ENCODE measurements around the gene EPB41.
"Not testable (repeated sequence)": the region's sequence is repeated elsewhere in the genome, so short reads cannot be mapped to it uniquely, and the experiment has no call there.

EPB41 gene

DNA sequence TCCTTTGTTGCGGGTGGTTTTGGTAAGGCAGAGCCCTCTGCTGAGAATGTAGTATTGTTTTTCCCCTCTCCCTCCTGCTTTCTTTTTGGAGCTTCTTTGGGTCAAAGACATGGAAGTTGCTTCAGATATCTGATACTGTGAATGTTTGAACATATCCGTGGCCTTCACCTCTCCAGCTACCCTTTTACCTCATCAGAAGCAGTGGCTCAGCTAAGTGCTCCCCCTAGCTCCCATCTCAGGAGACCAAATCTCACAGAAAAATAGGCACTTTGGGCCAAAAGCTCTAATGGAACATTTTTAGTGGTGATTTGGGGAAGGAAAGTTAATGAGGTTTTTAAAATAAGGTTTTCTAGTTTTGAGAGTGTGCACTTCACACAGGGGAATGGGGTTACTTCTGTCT is 203.0 kb downstream of the EPB41 start:
- no peak for DNase-seq

DNA sequence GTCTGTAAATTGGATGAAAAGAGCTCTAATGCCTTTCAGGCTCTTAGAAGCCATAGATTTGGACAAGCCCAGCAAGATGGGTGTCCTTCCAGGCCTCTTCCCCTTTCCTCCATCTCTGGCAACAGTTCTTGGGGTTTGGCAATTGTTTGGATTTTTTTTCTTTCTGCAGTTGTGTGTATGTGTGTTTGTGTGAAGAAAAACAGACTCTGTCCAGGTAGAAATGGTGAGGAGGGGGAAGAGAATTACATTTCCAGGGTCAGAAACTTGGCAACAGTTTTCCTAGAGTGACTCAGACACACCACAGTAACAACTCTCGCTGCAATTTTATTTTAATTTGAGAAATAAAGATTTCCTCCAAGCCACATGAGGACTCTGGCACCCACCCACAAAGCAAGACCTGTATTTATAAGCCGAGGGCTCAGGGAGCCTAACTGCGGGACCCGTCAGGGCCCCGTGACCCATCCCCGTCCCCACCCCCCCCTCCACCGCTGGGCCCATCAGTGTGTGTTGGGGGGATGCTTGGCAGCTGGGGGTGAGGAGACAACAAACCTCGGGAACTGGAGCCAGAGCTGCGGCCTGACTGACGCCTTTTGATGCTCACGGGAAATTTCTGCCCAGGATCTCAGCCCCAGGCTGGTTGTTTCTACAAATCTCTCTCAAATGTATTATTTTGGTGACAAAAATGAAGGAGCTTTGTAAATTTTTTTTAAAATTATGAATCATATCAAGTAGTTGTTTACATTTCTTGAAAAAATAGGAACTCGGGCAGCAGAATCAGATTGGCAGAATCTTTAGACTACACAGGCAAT is 205.0 kb downstream of the EPB41 start:
- DNase-seq: no peak

DNA sequence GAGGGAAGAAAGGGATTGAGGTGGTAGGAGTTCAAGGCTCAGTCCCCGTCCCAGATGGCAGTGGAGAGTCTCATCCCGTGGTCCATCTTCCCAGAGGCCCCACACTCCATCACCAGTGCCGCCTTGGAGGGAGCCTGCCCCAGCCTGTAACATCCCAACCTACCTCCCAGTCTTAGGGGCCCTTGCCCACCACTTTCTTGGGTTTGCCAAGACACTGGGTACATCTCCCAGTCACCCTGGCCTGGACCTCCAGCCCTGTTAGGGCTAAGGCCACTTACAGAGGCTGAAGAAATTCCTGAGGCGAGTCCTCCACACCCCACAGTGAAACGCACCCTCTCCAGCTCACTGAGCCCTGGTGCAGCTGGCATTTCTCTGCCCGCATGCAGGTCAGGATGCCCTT is 206.0 kb downstream of the EPB41 start:
- no peak for DNase-seq

DNA sequence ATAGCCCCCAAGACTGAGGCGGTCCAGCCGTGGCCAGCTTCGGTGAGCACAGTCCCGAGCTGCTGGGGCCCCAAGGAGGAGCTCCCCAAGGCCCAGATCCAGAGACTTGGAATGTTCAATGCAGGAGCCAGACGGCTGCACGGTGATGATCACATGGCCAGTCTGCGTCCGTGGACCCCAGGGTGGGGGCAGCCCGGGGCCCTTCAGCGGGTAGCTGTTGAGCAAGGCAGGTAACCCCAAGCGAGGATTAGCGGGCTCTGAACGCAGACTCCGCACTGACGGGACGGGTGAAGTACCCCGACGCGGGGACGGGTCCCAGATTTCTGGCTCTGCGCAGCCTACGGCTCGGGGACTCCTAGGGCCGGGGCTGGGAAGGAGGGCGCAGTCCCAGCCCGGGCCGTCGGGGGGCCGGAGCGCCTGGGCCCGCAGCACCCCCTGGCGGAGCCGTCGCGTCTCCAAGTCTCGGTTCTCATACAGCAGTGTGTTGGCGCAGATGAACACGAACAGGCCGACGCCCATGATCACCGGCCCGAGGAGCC is 206.6 kb downstream of the EPB41 start:
- DNase-seq: peak; percentile 71

DNA sequence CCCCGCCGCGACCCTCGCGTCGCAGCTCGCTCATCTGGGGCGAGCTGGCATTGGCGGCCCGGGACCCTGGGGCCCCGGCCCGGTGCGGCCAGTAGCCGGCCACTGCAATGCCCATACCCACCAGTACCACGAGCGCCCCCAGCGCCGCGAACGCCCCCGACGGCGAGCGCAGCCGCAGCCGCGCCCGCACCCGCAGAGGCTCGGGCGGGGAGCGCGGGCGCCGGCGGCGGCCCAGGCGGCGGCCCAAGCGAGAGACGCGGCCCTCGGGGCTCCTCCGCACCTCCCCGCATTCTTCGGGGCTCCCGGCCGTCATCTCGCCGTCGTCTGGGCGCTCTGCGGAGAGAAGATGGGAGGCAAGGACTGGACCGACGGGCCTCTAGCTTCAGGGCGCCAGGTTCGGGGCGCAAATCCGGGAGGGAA is 207.2 kb downstream of the EPB41 start:
- DNase-seq: peak; percentile 50

DNA sequence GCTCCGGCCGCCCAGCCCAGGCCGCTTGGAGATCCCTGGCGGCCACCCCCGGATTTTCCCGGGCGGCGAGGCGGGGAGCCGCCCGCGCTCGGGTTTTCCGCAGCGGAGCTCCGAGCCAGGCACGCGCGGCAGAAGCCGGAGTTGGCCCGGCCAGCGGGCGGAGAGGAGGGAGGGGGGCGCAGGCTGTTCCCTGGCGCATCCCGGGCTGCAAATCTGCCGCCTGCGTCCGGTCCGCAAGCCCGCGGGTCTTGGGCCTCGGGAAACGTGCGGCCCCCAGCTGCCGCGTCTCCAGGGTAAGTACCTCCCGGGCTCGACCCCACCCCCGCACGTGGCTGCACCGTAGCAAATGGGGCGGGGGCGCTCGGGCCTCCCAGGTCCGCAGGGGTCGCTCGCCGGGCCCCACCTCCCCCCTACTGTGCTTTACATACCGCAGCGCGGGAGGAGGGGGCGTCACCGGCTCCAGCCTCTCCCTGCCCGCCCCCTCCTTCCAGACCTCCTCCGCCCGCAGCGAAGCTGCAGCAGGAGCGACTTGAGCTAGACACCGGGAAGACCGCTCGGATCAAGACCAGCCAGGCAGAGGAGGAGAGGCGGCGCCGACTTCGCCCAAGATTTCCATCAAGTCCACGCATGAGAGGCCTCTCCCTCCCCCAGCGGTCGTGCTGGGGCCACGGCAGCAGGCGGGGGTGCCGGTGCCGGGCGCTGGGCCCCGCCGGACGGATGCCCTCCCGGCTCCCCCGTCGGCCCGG is 207.7 kb downstream of the EPB41 start:
- peak; percentile 45 for DNase-seq

DNA sequence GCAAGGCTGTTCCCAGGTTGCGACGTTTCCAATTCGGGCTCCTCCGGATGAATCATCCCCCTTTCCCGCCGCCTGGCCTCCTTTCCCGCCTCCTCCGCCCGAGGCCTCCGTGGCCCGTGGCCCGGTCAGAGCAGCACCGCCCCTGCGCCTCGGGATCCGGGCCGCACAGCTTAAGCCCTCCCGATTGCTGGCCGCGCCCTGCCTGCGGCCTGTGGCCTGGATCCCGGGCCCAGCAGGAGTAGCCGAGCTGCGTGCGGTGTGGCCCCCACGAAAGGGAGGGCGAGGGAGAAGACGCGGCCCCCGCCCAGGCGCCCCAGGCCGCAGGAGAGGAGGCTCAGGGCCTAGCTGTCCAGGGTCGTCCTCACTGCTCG is 208.3 kb downstream of the EPB41 start:
- peak; percentile 72 for DNase-seq

DNA sequence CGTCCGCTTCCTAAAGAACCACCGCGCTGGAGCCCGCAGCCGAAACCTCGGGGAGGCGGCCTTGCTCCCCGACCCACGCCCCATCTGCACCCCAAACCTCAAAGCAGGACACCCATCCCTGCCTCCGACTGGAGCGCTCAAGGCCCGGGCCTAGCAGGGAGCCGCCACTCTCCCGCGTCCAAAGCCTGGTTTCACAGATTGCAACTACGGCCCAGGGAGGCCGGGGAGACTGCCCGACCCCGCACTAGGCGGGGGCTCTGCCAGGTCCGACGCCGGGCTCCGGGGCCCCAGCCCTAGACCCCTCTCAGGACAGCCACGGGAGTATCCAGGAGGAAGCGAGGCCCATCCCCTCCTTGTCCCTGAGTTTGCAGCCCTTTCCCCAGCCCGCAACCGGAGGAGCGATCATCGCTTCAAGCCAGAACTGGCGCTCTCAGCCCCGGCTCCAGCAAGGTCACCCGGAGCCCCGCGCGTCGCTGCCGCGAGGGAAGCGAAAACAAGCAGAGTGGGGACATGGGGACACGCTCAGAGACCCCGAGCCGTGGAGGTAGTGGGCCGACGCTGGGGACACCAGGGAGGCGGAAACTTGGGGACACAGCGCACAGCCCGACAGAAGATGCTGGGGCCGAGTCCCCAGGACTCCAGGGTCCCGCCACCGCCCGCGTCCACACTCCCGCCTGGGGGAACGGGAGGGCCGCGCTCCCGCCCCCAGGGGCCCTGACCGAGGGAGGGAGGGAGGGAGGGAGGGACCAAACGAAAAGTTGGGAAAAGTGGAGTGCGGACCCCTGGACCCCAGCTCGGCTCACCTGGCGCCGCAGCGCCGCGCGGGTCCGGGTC is 208.9 kb downstream of the EPB41 start:
- DNase-seq: peak; percentile 73

DNA sequence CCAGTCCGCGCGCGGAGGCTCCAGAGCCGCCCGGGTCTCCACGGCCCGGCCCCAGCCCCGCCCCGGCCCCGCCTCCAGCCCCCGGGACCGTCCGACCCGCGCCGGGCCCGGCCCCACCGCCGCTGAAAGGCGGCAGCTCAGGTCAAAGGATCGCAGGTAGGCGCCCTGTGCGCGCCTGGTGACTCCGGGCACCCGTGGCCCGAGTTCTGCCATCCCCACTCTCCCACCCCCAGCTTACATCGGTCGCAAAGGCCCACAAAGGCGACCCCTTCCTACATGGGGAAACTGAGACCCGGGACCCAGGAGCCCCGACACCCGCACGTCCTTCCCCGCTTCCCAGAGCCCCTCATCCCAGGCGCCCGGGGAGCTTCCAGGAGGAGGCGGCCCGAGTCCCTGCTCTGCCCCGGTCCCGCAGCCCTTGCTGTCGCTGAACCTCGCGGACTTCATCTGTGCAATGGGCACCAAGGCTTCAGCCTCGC is 209.6 kb downstream of the EPB41 start, which contains the start of gene TMEM200B:
Gene TMEM200B (minus strand): TSS at position 17 of the 479 bp plus-strand sequence. CDS start 2,075 bp downstream, outside the sequence.
- DNase-seq: peak; percentile 61

DNA sequence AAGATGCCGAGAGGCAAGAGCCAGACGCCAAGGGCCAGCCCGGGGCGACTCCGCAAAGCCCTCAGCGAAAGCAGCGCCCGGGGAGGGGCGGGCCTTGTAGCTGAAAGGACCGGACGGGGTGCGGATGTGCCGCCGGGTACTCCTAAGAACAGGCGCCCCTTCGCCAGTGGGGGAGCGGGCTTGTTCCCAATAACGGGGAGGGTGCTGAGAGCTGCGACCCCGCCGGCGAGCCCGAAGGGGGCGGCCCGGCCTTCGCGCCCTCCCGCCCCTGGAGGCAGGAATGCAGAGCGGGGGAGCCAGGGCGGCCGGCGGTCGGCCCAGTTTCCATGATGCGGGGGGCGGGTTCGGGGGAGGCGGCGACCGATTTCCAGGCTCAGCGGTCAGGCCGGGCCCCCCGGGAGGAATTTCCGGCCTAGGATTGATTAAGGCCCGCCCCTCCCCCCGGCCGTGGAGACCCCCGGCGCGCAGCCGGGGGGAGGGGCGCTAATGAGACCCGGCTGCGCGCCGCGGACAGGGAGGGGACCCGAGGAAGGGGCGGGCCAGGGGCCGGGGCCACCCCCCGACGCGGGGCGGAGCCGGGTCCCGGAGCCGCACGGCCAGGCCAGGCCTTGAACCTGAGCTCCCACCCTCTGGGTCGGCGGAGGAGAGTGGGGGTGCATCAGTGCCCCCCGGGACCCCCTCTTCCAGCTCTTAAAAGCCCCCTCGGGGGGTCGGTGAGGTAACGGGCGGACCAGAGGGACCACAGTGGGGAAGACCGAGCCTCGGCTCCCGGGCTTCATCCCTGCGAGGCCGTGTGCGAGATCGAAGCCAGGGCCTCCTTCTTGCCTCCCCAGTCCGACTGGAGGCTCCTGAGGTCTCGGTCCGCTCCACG is 210.2 kb downstream of the EPB41 start:
- peak; percentile 82 for DNase-seq

DNA sequence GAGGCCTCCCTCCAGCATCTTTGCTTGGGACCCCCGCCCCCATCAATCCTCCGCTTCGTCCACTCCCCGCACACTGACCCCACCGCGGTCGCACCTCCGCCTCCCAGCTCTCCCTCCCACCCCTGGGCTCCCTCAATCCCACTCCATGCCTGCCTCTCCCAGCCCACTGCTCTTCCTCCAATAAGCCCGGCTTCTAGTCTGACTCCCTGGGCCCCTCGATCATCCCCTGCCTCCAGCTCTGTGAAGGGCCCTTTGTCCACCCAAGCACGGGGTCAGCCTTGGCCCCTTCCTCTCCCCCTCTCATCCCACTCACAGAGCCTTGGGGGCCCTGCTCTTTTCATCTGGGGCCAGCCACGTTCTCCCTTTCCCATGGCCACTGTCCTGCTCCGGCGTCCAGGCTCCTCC is 210.9 kb downstream of the EPB41 start:
- DNase-seq: no peak

DNA sequence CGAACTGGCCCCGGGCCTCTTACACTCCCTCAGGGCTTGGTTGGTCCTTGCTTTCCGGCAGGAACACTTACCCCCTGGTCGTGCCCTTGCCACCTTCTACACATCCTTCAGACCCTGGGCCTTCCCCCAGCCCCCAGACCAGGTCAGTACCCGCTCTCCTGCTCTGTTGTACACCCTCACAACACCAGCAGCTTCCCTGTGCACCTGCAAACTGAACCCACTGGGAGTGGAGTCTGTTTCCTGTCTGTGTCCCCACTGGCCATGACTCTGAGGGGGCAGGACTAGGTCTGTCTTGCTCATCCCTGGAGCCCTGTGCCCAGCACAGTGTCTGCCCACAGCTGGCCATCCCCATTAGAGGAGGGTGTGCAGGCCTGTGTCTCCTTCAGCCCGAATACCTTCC is 211.4 kb downstream of the EPB41 start:
- DNase-seq: no peak

DNA sequence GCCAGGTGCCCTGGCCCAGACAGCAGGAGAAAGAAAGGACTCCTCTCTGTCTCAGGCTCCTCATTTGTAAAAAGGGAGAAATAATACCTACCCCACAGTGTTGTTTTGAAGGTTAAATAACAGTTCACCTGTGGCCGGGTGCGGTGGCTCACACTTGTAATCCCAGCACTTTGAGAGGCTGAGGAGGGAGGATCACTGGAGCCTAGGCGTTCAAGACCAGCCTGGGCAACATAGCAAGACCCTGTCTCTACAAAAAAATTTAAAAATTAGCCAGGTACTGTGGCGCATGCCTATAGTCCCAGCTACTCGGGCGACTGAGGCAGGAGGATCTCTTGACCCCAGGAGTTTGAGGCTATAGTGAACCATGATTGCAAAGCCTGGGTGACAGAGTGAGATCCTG is 211.8 kb downstream of the EPB41 start:
- no peak for DNase-seq

DNA sequence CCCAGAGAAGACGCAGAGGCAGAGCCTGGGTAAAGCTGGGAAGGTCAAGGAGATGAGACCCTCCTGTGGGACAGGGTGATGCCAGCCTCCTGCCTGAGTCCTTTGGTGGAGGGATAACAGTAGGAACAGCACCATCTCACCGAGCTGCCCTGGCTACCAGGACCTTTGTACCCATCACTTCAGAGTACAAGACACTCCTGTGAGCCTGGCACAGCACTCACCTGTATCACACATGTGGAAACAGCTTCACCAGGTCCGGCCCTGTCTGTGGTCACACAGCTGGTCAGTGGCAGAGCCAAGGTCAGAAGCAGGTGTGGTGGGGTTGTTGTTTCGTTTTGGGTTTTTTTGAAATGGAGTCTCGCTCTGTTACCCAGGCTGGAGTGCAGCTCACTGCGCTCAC is 214.4 kb downstream of the EPB41 start:
- no peak for DNase-seq

DNA sequence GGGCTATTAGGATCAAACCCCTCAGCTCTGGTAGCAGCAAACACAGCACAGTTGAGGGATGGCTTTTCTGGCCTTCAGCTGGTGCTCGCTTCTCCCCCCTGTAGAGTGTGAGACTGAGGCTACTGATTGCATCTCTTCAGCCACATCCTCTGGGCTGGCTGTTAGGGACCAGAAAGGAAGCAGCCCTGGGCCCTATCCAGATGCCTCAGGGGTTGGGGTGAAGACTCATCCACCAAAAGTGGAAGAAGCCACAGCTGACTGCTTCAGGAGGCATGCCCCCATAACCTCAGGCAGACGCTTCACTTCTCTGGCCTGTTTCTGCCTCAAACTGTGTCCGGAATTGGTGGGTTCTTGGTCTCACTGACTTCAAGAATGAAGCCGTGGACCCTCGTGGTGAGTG is 215.5 kb downstream of the EPB41 start:
- no peak for DNase-seq

DNA sequence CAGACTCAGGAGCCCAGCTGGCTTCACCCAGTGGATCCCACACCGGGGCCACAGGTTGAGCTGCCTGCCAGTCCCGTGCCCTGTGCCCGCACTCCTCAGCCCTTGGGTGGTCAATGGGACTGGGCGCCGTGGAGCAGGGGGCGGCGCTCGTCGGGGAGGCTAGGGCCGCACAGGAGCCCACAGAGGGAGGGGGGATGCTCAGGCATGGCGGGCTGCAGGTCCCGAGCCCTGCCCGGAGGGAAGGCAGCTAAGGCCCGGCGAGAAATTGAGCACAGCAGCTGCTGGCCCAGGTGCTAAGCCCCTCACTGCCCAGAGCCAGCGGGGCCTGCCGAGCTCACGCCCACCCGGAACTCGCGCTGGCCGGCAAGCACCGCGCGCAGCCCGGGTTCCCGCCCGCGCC is 216.7 kb downstream of the EPB41 start:
- DNase-seq: not testable (repeated sequence)

DNA sequence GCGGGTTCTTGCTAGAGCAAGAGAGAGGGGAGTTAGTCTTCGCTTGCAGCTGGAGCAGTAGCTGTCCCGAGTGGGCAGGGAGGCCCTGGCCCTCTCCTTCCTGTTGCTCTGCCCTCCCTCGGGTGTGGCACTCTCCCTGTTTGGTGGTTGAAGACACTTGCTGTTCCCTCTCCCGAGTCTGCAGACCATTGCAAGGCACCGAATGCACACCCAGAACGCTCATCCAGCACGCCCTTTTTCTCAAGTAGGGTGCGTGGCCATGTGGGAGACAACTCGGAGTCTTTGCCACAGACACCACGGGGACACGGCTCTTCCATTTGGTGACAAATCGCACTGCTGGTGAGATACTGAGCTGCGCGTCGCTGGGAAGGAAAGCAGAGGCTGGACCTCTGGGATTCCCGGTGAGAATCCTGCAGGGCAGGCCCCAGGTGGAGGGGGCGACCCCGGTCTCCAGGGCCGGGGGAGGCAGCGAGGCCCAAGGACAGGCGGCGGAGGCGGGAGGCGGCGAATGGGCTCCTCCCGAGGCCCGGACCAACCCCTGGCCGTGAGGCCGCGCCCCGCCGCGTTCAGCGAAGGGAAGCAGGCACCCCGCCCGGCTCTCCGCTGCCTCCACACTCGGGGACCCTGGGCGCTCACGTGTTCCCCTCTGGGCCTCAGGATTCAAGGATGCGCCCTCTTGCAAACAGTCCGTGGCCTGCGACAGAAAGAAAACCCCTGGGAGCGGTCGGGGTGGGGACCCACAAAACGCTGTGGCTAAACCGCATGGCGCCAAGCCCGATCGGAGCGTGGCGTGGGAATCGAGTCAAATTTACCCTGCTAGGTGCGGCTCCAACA is 219.7 kb downstream of the EPB41 start:
- DNase-seq: no peak

DNA sequence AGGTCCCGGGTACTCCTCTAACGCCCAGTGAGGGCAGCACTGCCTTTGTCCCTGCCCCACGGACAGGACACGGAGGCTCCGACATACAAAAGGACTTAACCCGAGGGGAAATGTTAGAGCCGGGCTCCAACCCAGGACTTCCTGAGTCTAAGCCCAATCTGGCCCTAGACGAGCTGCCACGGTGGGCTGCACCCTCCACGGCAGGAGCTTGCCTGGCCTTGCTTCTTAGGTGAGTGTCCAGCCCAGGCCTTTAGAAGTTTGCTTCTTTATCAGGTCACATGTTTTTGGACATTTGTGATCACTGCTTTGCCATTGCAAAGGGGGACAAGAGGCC is 220.3 kb downstream of the EPB41 start:
- DNase-seq: no peak

DNA sequence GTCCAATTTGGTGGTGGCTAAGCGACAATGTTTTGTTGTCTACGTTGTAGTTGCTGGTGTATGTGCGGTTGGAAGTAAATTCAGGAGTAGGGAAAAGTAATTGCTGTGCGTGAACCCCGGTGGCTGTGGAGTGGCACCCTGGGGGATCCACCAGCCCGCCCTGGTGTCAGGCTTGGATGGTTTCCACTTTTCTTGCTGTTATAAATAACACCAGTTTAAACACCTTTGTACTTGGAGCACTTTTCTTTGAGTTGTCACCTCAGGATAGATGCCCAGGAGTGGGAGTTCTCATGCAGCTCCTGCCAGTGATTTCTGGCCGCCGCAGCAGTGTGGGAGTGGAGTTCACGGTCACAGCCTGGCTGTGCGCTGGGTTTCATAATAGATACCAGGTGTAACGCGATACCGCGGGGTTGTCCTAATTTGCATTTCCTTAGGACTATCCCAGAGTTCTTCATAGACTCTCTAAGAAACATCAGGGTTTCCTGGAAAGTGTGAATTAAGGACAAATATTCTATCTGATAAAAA is 222.1 kb downstream of the EPB41 start:
- DNase-seq: no peak

DNA sequence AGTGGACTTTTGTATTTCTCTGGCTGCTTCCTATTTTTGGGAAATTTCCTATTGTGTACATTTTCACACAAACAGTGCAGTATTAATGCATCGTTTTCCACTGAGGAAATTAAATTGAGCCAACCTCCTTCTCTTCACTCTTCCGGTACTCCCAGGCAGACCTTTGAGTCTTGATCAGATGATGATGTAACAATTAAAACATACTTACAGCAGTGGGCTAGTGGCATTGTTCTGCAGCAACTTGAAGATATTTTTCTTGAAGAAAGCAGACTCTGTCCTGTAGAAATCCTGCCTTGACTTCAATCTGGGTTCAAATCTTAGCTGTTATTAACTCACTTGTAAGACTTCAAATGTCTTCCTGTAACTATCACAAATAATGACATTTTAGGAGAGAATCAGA is 228.3 kb downstream of the EPB41 start:
- DNase-seq: no peak

DNA sequence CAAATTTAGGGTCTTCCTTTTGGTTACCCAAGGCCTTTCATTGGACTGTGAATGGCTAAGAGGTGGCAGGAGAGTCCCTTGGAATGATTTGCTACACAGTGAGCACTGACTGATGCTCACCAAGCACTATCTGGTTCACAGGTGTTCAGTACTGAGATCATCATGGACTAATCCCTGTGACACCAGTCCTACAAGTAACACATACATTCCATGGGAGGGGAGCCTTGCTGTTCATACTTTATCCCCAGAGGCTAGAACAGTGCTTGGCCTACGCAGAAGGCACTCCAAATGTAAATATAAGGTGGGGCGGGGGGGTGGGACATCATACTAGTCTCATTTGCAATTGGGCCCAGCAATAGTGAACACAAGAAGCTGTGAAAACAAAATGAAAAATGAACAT is 229.8 kb downstream of the EPB41 start:
- no peak for DNase-seq

All from DMS53 (cell line).